Embryonic facial prominence (tissue), 1 donor: Measurements from ENCODE around the gene PARN.
"Not testable (repeated sequence)": the region's sequence is repeated elsewhere in the genome, so short reads cannot be mapped to it uniquely, and the experiment has no call there.

Source experiments
- DNase-seq: peaks from one replicate; pipeline ENCODE4 v3.0.0-alpha.2; 2016; ENCODE audit errors: extremely low spot score

Gene PARN

DNA sequence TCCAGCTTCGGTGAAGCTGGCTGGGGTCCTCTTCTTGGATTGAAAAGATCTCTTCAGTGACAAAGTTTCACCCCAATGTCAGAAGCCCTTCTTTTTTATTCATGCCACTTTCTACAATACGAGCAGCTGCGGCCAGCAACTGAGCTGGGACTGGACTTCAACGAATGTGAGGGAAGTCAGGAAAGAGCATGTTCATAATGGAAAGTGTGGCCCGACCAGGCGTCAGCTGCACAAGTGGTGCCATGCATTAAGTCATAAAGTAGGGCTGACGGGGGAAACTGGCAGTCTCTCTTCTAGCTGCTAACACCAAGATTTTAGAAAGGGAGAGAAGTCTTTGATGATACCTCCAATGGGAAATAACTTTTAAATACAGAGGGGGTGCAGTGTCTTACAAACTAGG lies 192.6 kb downstream of the PARN start:
- no peak for DNase-seq

- DNase-seq: no peak
These were observed 193.6 kb downstream of the PARN start for GRCh38 chr16:14436401-14436955.

- DNase-seq: no peak
These were observed 195.2 kb downstream of the PARN start for GRCh38 chr16:14434860-14435259.

- DNase-seq: not testable (repeated sequence)
These were observed 201.0 kb downstream of the PARN start for GRCh38 chr16:14428971-14429637.

GRCh38 chr16:14428043-14428442 lies 202.0 kb downstream of the PARN start:
- no peak for DNase-seq

DNA sequence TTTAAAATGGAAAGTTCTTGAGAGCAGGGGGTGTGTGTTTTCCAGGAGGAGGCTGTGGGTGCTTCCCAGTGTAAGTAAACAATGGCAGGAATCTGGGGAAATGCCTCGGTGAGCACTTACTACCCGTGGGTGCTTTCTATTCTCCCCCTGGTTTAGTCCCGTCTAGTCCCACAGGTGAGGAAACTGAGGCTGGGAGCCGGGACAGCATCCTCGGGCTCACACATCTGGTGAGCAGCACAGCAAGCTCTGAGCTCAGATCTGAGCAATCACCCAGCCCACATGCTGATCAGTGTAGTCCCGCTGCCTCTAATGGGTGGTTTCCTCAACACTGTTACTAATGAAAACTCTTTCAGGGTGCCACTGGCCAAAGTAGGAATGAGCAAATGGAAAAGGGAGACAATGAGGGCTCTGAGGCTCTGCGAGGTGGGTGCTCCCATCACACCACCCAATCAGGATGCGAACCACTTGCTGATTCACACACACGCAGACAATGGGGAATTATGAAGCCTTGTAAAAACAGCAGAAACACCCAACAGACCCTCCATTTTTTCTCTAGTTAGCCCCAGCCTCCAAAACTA lies 202.6 kb downstream of the PARN start:
- no peak for DNase-seq

DNA sequence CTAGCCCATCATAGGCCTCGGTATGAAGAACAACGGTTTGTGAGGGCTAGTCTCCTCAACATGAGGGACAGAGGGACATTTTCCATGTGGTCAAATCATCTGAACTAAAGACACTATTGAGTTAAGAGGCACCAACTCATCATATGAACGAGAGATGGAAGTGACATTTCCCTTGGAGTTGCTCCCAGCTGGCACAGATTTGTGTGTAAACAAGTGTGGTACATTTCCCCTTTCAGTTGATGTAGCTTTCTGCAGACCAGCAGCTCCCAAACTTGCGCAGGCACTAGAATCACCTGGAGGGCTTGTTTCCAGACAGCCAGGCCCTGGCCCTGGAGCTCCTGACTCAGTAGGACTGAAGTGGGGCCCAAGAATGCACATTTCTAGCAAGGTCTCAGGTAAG lies 205.5 kb downstream of the PARN start:
- DNase-seq: no peak

DNA sequence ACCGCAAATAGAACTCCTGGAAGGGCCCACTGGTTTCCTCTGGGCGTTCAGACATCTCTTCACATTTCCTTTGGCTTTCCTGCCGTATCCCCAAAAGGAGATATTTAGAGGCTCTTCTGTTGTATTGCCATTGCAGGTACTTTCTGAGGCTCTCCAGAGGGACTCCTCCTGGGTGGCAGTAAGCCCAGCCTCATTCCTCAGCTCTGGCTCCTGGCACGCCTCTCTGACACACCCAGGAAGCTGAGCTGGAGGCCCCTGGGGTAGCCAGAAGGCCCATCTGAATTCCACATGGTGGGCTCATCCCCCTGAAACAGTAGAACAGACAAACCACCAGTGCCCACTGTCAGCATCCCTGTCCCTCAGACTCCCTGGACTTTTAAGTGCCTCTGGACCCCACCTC lies 206.7 kb downstream of the PARN start:
- no peak for DNase-seq

DNA sequence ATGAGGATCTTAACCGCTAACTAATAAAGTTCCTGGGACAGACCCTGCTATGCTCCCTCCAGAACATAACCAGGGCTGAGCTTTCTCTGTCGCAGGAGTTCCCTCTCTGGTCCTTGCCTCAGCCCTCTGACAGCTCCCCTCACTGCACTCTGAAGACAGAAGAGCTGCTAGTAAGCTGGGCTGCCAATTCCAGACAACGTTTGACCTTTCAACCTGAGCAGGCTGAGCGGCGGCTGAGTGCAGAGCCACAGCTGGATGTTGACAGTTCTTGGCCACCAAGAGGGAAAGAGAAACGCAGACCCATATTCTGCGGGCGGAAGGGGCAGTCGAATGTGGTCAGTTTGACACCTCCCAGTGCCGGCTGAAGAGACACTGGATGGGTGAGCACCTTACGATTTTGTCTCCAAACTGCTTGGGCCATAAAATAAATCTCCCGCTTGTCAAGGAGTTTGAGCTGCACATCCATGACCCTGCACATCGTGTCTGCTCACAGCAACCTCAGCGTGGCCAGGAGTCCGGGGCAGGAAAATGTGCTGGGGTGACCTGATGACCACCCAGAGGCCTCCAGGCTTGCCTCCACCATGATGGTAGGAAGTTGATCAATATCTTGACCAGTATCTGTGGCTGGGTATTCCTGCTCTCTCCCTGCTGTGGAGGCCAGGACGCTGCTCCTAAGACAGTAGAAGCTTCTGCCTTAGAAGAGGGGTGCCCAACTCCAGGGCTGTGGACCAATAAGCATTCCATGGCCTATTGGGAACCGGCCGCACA lies 209.2 kb downstream of the PARN start:
- no peak for DNase-seq

DNA sequence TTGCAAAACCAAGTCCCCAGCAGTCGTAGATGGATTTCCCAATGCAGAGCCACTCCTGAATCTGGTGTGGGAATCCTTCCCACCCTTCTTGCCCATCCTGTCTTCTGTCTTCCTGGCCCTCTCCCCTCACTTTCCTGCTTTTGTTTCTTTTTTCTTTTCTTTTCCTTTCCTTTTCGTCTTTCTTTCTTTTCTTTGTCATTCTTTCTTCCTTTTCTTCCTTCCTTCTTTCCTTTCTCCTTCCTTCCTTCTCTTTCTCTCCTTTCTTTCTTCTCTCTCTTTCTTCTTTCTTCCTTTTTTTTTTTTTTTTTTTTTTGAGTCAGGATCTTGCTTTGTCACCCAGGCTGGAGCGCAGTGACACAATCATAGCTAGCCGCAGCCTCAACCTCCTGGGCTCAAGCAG lies 209.8 kb downstream of the PARN start:
- DNase-seq: not testable (repeated sequence)

DNA sequence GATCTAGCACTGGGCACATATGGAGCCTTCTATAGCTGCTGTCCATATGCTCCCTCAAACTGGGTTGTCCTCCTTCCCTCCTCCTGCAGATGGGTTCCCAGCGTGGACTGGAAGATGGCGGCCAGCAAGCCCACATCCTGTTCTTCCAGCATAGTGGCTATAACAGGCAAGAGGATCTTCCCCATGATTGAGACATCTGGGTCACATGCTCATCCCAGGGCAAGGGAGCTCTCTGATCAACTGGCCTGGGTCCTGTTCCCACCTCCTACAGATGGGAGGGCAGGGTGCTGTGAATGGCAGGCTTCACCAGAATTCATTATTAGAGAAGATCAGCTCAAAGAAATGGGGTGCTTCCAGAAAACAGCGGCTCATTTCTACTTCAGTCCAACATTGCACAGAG lies 210.2 kb downstream of the PARN start:
- DNase-seq: no peak

GRCh38 chr16:14418795-14419225 lies 211.2 kb downstream of the PARN start:
- DNase-seq: no peak

- DNase-seq: no peak
These were observed 213.9 kb downstream of the PARN start for GRCh38 chr16:14416184-14416583.

- DNase-seq: no peak
These were observed 214.8 kb downstream of the PARN start for GRCh38 chr16:14415291-14415690.

- DNase-seq: no peak
These were observed 220.5 kb downstream of the PARN start for GRCh38 chr16:14409563-14409962.

GRCh38 chr16:14407786-14408399 lies 222.2 kb downstream of the PARN start:
- DNase-seq: no peak

GRCh38 chr16:14405611-14406537 lies 224.2 kb downstream of the PARN start:
- DNase-seq: no peak

- DNase-seq: not testable (repeated sequence)
These were observed 227.1 kb downstream of the PARN start for GRCh38 chr16:14403001-14403389.

- DNase-seq: not testable (repeated sequence)
These were observed 227.7 kb downstream of the PARN start for GRCh38 chr16:14402114-14403000.

GRCh38 chr16:14401711-14402061 lies 228.4 kb downstream of the PARN start:
- not testable (repeated sequence) for DNase-seq
